PC-3 (cell line): ENCODE data around the gene TMTC2.

Source experiments
- EZH2 ChIP-seq: fragments of 300-600 bp; sonication (generic); IDR thresholded peaks from one replicate; pipeline ENCODE4 v1.6.1; 2017; ENCODE audit warnings: antibody characterized with exemption, mild to moderate bottlenecking, low read length; ENCODE audit not compliant: unreplicated experiment
- EZH2phosphoT487 ChIP-seq: fragments of 300-600 bp; sonication (generic); IDR thresholded peaks from 2 replicates; pipeline ENCODE4 v1.6.1; 2018; ENCODE audit warnings: mild to moderate bottlenecking, antibody characterized with exemption, low read length, borderline replicate concordance
- TF ChIP-seq, protein P1 (sequence below): fragments of 300-600 bp; sonication (generic); conservative IDR thresholded peaks from 2 replicates; pipeline ENCODE4 v1.5.1; 2017; ENCODE audit warnings: antibody characterized with exemption, low read depth, mild to moderate bottlenecking, low read length

GRCh38 chr12:82672811-82673495, 13.8 kb upstream of the TMTC2 start:
- TF ChIP-seq, protein P1, sequence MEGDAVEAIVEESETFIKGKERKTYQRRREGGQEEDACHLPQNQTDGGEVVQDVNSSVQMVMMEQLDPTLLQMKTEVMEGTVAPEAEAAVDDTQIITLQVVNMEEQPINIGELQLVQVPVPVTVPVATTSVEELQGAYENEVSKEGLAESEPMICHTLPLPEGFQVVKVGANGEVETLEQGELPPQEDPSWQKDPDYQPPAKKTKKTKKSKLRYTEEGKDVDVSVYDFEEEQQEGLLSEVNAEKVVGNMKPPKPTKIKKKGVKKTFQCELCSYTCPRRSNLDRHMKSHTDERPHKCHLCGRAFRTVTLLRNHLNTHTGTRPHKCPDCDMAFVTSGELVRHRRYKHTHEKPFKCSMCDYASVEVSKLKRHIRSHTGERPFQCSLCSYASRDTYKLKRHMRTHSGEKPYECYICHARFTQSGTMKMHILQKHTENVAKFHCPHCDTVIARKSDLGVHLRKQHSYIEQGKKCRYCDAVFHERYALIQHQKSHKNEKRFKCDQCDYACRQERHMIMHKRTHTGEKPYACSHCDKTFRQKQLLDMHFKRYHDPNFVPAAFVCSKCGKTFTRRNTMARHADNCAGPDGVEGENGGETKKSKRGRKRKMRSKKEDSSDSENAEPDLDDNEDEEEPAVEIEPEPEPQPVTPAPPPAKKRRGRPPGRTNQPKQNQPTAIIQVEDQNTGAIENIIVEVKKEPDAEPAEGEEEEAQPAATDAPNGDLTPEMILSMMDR = no peak
- no peak for TF ChIP-seq EZH2phosphoT487
- TF ChIP-seq EZH2 = no peak
